NT2/D1 (cell line): ENCODE results near the gene GPR3.
"Not testable (repeated sequence)": the region's sequence is repeated elsewhere in the genome, so short reads cannot be mapped to it uniquely, and the experiment has no call there.

Source experiments
- DNase-seq: peaks from one replicate; pipeline ENCODE4 v3.0.0-alpha.2; 2011; ENCODE audit warnings: low read depth, low spot score
- H3K27me3 ChIP-seq: 2 replicates; pipeline ENCODE4 v1.6.0; 2011; ENCODE audit warnings: mild to moderate bottlenecking; ENCODE audit not compliant: insufficient read length, insufficient read depth
- H3K36me3 ChIP-seq: 2 replicates; pipeline ENCODE4 v1.6.1; 2011; ENCODE audit warnings: mild to moderate bottlenecking, low read length, mixed read lengths; ENCODE audit not compliant: insufficient read depth, insufficient read length
- H3K4me1 ChIP-seq: 2 replicates; pipeline ENCODE4 v1.5.1; 2011; ENCODE audit not compliant: insufficient read depth, insufficient read length
- H3K4me3 ChIP-seq: 2 replicates; pipeline ENCODE4 v1.5.1; 2011; ENCODE audit warnings: low read depth; ENCODE audit not compliant: insufficient read length
- H3K9ac ChIP-seq: 2 replicates; pipeline ENCODE4 v1.6.0; 2011; ENCODE audit warnings: low read depth; ENCODE audit not compliant: insufficient read length
- H3K9me3 ChIP-seq: 2 replicates; pipeline ENCODE4 v1.5.1; 2011; ENCODE audit warnings: mild to moderate bottlenecking, low read length; ENCODE audit not compliant: insufficient read depth
- SUZ12 ChIP-seq: IDR thresholded peaks from 2 replicates; pipeline ENCODE4 v1.6.1; 2011; ENCODE audit not compliant: insufficient read length, insufficient read depth; ENCODE audit errors: extremely low read depth
- YY1 ChIP-seq: IDR thresholded peaks from 2 replicates; pipeline ENCODE4 v1.6.1; 2011; ENCODE audit not compliant: insufficient read length, insufficient read depth
- ZNF274 ChIP-seq: IDR thresholded peaks from 2 replicates; pipeline ENCODE4 v1.6.1; 2011; ENCODE audit warnings: mild to moderate bottlenecking, low read depth, low read length

Gene GPR3

GRCh38 chr1:27406362-27406680 lies 13.9 kb downstream of the GPR3 start:
- peaks cover 48% of the 10 kb centered on the region for H3K36me3 ChIP-seq
- H3K9ac ChIP-seq: peak overlapping the region; percentile 37

DNA sequence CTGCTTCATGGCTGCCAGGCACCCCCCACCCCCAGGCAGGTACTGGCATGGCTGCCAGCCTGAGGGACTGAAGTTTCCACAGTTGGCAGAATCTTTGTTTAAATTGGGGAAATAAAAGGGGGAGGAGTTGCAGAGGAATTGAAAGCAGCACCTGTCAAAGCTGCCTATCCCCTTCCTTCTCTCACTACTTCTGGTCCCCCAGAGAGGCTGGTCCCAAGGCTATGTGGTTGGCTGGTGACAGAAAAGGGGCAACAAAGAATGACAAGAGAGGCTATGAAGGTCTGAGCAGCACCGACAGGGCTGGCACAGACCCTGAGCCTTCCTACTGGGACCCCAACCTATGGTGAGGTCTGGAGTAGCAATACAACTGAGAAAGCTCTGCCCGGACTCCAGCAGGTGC lies 14.4 kb downstream of the GPR3 start:
- not testable (repeated sequence) for H3K9me3 ChIP-seq, H3K27me3 ChIP-seq, DNase-seq, H3K4me3 ChIP-seq, H3K9ac ChIP-seq
- Histone ChIP-seq H3K36me3 (peaks cover 50% of the 10 kb centered on the region), H3K4me1 (peaks cover 29% of the 10 kb centered on the region)

More at GRCh38 chr1:27406362-27406680, 13.9 kb downstream of the GPR3 start:
- no peaks in the 10 kb centered on the region for H3K9me3 ChIP-seq
- TF ChIP-seq SUZ12 (no peak), ZNF274 (no peak), YY1 (no peak)
- no peak overlapping the region for H3K4me3 ChIP-seq
- H3K4me1 ChIP-seq: peaks cover 31% of the 10 kb centered on the region
- no peaks in the 10 kb centered on the region for H3K27me3 ChIP-seq
- no peak for DNase-seq

DNA sequence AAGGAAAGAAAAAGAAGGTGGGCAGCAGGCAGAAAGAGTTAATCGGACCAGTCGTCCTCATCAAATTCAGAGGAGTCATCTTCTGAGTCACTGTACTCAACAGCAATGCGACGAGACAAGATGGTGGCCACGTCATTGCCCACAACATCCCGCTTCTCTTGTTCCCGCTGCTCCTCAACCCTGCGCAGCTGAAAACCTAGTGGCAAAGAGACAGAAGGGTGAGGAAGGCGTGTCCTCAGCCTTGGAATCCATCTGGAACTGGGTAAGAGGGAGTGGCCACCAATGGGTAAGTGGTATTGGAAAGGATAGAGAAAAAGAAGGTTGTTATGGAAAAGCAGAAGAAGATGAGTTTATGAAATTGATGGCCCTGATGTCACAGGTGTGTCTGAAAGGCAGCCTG lies 15.7 kb downstream of the GPR3 start:
- Histone ChIP-seq H3K36me3 (peaks cover 64% of the 10 kb centered on the region), H3K9ac (no peak overlapping the region), H3K27me3 (no peaks in the 10 kb centered on the region), H3K4me3 (no peak overlapping the region), H3K4me1 (peaks cover 20% of the 10 kb centered on the region), H3K9me3 (no peaks in the 10 kb centered on the region)
- DNase-seq: no peak
- no peak for TF ChIP-seq YY1
- no peak for TF ChIP-seq SUZ12
- TF ChIP-seq ZNF274: no peak

GRCh38 chr1:27409669-27410068 lies 17.2 kb downstream of the GPR3 start:
- TF ChIP-seq SUZ12: no peak
- no peak for TF ChIP-seq ZNF274
- TF ChIP-seq YY1: no peak
- Histone ChIP-seq H3K4me3 (no peak overlapping the region), H3K4me1 (peaks cover 10% of the 10 kb centered on the region), H3K9ac (no peak overlapping the region), H3K36me3 (peaks cover 73% of the 10 kb centered on the region), H3K9me3 (no peaks in the 10 kb centered on the region), H3K27me3 (no peaks in the 10 kb centered on the region)
- DNase-seq: no peak

DNA sequence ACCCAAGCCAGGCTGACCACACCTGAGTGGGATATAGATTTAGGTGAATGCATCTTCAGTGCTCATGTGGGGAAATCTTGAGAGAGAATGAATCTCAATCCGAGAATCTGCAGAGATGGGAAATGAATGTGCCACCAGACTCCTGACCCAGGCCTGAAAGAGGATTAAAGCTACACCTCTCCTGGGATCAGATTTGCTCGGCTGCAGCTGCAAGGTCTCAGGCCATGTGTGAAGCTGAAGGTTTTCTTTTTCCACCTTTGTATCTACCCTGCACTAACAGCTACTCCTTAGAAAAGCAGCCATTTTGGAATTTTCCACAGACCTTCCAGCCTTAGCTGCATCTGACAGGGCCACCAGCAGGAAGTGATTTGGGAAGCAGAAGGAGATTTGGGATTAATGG lies 18.3 kb downstream of the GPR3 start:
- Histone ChIP-seq H3K9me3 (no peaks in the 10 kb centered on the region), H3K9ac (no peak overlapping the region), H3K4me1 (peaks cover 7% of the 10 kb centered on the region), H3K27me3 (no peaks in the 10 kb centered on the region), H3K4me3 (no peak overlapping the region), H3K36me3 (peaks cover 84% of the 10 kb centered on the region)
- no peak for TF ChIP-seq YY1
- TF ChIP-seq ZNF274: no peak
- no peak for TF ChIP-seq SUZ12
- DNase-seq: no peak

DNA sequence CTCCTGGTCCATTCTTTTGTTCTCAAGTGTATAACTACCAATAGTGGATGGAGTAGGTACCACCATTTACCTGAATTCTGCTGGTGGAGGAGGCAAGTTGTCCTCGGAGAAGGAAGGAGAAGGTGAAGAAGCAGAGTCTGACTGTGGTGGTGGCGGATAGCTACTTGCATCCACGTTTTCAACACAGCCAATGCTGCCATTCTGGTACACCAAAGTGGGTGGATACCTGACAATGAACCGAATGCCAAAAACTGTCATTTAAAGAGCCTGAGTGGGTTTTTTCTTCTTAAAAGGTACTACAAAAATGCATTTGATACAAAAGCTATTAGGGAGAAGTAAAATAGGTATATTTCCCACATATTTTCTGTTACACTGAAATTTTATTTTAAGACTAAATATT lies 20.1 kb downstream of the GPR3 start:
- no peaks in the 10 kb centered on the region for H3K4me1 ChIP-seq

DNA sequence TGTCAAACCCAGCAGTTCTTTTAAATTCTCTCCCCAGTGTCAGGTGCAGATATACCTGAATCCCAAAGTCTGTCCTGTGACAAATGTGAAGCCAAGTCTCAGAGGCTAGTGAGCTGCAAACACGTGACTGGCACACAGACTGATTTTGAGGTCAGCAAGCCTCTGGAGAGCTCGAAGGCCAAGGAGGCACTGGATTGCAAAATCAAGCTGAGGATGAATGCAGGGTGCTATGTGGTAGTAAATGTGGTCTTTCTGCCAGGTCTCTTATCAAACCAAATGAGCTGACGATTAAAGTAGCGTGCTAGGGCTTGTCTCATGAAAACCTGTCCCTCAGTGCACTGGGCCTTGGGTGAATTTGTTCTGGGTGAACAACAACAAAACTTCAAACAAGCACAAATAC lies 20.6 kb downstream of the GPR3 start:
- no peak overlapping the region for H3K9ac ChIP-seq
- H3K9me3 ChIP-seq: no peaks in the 10 kb centered on the region
- no peaks in the 10 kb centered on the region for H3K4me1 ChIP-seq
- H3K4me3 ChIP-seq: no peak overlapping the region
- H3K27me3 ChIP-seq: no peaks in the 10 kb centered on the region
- peaks cover 93% of the 10 kb centered on the region for H3K36me3 ChIP-seq
- no peak for TF ChIP-seq SUZ12
- no peak for TF ChIP-seq ZNF274
- no peak for TF ChIP-seq YY1
- DNase-seq: no peak

More for the DNA sequence above, 20.1 kb downstream of the GPR3 start:
- no peak overlapping the region for H3K9ac ChIP-seq
- no peaks in the 10 kb centered on the region for H3K27me3 ChIP-seq
- TF ChIP-seq ZNF274 (no peak), YY1 (no peak), SUZ12 (no peak)
- DNase-seq: no peak
- no peaks in the 10 kb centered on the region for H3K9me3 ChIP-seq
- H3K4me3 ChIP-seq: no peak overlapping the region
- H3K36me3 ChIP-seq: peaks cover 94% of the 10 kb centered on the region

GRCh38 chr1:27414091-27414490 lies 21.7 kb downstream of the GPR3 start:
- H3K27me3 ChIP-seq: no peaks in the 10 kb centered on the region
- TF ChIP-seq SUZ12: no peak
- TF ChIP-seq ZNF274: no peak
- TF ChIP-seq YY1: no peak
- no peak for DNase-seq
- no peaks in the 10 kb centered on the region for H3K9me3 ChIP-seq
- H3K9ac ChIP-seq: no peak overlapping the region
- peaks cover 88% of the 10 kb centered on the region for H3K36me3 ChIP-seq
- no peak overlapping the region for H3K4me3 ChIP-seq
- H3K4me1 ChIP-seq: no peaks in the 10 kb centered on the region
